ENCODE measurements around the gene RPS21.

GRCh38 chr20:62360854-62361798 lies 25.8 kb upstream of the RPS21 start:
- TF ChIP-seq POLR2AphosphoS5 (IDR thresholded peaks at IDR 0.05; ENCODE audit: insufficient read depth in 1 of 2, low read depth in 1 of 2) (no peak), POLR2A (IDR thresholded peaks at IDR 0.05) (no peak)
- TF ChIP-seq, protein P1, sequence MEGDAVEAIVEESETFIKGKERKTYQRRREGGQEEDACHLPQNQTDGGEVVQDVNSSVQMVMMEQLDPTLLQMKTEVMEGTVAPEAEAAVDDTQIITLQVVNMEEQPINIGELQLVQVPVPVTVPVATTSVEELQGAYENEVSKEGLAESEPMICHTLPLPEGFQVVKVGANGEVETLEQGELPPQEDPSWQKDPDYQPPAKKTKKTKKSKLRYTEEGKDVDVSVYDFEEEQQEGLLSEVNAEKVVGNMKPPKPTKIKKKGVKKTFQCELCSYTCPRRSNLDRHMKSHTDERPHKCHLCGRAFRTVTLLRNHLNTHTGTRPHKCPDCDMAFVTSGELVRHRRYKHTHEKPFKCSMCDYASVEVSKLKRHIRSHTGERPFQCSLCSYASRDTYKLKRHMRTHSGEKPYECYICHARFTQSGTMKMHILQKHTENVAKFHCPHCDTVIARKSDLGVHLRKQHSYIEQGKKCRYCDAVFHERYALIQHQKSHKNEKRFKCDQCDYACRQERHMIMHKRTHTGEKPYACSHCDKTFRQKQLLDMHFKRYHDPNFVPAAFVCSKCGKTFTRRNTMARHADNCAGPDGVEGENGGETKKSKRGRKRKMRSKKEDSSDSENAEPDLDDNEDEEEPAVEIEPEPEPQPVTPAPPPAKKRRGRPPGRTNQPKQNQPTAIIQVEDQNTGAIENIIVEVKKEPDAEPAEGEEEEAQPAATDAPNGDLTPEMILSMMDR (IDR thresholded peaks at IDR 0.05), result no peak

Data from vagina (tissue), 2 donors.